Measurements from ENCODE around the gene TUFT1.
A peak's percentile ranks its signal among the peaks of the same experiment; 100 is the strongest.

Gene TUFT1

DNA sequence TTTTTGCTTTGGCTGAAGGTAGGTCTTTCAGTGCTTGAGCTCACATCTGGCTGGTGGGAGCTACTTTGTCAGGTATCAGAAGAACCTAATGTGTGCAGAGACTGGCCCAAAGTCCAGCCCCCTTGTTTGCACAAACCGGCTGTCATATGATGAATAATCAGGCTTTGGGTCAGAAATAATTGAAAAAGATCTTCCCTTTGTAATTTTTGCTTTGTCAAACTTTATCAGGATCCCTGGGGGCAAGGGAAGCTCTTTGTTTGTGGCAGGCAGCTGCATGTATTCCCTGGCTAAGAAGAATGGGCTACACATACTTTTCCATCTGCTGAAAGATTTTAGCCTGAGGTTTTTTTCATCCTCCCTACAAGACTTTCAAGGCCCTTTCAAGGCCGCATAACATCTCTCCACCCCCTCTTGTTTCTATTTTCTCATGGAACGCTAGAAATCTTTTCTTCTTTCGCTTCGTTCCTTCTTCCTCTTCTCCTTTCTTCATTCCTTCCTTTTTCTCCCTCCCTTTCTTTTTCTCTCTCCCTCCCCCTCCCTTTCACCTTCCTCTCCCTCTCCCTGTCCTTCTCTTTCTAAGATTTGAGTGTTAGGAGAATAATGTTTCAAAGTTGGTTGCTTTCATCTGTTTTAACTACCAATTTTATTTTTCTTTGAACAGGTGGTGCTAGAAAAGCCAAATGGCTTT lies 25.5 kb downstream of the TUFT1 start:
- no peak overlapping the region for H3K4me3 ChIP-seq (ENCODE audit: low read depth, low read length)
- no peak for DNase-seq (ENCODE audit: low read depth)
- TF ChIP-seq, protein P1, sequence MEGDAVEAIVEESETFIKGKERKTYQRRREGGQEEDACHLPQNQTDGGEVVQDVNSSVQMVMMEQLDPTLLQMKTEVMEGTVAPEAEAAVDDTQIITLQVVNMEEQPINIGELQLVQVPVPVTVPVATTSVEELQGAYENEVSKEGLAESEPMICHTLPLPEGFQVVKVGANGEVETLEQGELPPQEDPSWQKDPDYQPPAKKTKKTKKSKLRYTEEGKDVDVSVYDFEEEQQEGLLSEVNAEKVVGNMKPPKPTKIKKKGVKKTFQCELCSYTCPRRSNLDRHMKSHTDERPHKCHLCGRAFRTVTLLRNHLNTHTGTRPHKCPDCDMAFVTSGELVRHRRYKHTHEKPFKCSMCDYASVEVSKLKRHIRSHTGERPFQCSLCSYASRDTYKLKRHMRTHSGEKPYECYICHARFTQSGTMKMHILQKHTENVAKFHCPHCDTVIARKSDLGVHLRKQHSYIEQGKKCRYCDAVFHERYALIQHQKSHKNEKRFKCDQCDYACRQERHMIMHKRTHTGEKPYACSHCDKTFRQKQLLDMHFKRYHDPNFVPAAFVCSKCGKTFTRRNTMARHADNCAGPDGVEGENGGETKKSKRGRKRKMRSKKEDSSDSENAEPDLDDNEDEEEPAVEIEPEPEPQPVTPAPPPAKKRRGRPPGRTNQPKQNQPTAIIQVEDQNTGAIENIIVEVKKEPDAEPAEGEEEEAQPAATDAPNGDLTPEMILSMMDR (IDR thresholded peaks at IDR 0.05; ENCODE audit: low read depth, low read length), result no peak
- no peak for TF ChIP-seq POLR2A (IDR thresholded peaks at IDR 0.05; ENCODE audit: extremely low read depth, insufficient read length)
- TF ChIP-seq, protein P2, sequence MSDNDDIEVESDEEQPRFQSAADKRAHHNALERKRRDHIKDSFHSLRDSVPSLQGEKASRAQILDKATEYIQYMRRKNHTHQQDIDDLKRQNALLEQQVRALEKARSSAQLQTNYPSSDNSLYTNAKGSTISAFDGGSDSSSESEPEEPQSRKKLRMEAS (IDR thresholded peaks at IDR 0.05; ENCODE audit: low read depth, low read length), result no peak
- TF ChIP-seq MYC (IDR thresholded peaks at IDR 0.05; ENCODE audit: low read depth, low read length), result no peak

DNA sequence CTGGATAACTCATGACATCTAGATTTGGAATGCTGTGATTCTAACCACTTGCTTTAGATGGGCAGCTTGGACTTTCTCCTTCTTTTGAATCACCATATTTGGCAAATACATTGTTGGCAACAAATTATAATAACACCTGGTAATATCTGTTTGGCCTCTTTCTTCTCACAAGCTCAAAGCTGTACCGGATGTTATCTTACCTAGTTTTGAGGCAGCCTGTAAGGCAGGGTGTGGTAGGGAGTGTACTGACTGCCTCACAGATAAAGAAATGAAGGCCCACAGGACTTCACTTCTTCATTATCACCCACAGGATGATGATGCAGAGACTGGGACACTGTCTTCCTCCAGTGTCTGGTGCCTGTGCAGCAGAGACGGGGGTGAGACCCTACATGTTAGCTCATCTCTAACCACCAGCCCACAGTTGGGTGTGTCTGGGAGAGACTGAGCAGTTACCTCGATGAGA lies 28.5 kb downstream of the TUFT1 start:
- no peak for DNase-seq (ENCODE audit: low read depth)
- H3K4me3 ChIP-seq (ENCODE audit: low read depth, low read length), result no peak overlapping the region
- TF ChIP-seq, protein P2 (IDR thresholded peaks at IDR 0.05; ENCODE audit: low read depth, low read length), result no peak
- TF ChIP-seq MYC (IDR thresholded peaks at IDR 0.05; ENCODE audit: low read depth, low read length), result no peak
- TF ChIP-seq POLR2A (IDR thresholded peaks at IDR 0.05; ENCODE audit: extremely low read depth, insufficient read length), result no peak
- TF ChIP-seq, protein P1 (IDR thresholded peaks at IDR 0.05; ENCODE audit: low read depth, low read length), result no peak

DNA sequence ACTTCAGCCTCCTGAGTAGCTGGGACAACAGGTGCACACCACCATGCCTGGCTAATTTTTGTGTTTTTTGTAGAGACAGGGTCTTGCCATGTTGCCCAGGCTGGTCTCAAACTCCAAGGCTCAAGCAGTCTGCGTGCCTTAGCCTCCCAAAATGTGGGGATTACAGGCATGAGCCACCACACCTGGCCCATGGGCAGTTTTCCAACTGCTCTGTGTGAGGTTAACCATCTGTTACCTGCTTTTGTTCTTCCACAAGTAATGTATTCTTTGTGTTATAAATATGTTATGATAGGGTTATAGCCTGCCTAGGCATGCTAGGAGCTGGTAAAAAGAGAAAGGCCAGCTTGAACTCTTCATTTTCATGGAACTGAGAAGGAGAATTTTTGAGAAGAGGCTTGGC lies 30.7 kb downstream of the TUFT1 start:
- TF ChIP-seq MYC (IDR thresholded peaks at IDR 0.05; ENCODE audit: low read depth, low read length) (no peak), POLR2A (IDR thresholded peaks at IDR 0.05; ENCODE audit: extremely low read depth, insufficient read length) (no peak)
- TF ChIP-seq, protein P1 (IDR thresholded peaks at IDR 0.05; ENCODE audit: low read depth, low read length), result no peak
- TF ChIP-seq, protein P2 (IDR thresholded peaks at IDR 0.05; ENCODE audit: low read depth, low read length), result no peak
- no peak overlapping the region for H3K4me3 ChIP-seq (ENCODE audit: low read depth, low read length)
- no peak for DNase-seq (ENCODE audit: low read depth)

DNA sequence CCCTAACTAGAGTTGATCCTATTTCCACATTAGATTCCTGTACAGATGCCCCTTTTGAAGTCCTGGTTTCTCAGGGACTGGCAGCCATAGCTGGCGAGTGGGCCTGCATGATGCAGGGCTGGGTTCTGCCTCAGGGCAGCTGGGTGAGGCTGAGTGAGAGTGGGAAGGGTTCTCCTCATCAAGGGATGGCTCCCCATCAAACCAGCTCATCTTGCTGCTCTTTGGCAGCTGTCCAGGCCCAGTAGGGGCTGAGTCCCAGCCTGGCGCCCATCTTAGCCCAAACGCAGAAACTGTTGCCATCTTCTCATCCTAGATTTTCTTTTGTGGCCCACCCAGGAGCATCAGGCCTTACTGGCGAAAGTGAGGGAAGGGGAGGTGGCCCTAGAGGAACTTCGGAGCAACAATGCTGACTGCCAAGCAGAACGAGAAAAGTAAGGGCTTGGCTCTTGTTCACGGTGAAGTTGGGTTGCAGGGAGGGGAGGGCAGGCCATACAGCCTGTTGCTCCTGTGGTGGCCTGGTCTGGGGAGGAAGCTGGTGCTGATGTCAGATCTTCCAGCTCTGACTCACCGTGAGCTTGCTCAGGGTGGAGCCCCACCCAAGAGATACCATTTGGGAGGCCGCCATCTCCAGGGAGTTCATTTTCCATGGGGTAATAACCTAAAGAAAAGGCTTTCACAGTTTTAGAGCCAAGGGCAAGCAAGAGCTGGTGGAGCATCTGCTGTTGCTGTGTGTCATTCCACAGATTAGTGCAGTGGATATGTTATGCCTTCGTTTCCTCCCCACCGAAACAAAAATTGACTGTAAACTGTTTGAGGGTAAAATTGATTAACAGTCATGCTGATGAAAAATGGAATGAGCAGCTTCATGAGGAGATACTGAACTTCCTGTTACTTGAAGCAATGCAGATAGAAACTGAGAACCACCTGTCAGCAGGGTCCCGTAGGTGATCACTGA lies 34.7 kb downstream of the TUFT1 start:
- no peak overlapping the region for H3K4me3 ChIP-seq (ENCODE audit: low read depth, low read length)
- peak; percentile 49 for DNase-seq (ENCODE audit: low read depth)
- TF ChIP-seq, protein P2 (IDR thresholded peaks at IDR 0.05; ENCODE audit: low read depth, low read length), result no peak
- TF ChIP-seq MYC (IDR thresholded peaks at IDR 0.05; ENCODE audit: low read depth, low read length) (no peak), POLR2A (IDR thresholded peaks at IDR 0.05; ENCODE audit: extremely low read depth, insufficient read length) (no peak)
- TF ChIP-seq, protein P1 (IDR thresholded peaks at IDR 0.05; ENCODE audit: low read depth, low read length), result no peak

DNA sequence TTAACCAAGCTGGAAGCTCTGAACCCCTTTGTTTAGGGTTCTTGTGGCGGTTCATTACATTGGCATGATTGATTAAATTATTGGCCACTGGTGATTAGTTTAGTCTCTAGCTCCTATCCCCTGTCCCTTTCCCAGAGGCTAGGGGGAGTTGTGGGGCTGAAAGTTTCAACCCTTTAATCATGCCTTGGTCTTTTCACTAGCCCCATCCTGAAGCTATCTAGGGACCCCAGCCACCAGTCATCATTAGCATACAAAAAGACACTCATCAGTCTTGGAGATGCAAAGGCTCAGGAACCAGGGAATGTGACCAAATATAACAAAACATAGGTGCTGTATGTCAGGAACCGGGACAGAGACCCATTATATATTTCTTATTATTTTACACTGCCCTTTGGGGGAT lies 37.1 kb downstream of the TUFT1 start:
- no peak overlapping the region for H3K4me3 ChIP-seq (ENCODE audit: low read depth, low read length)
- TF ChIP-seq, protein P2 (IDR thresholded peaks at IDR 0.05; ENCODE audit: low read depth, low read length), result no peak
- TF ChIP-seq POLR2A (IDR thresholded peaks at IDR 0.05; ENCODE audit: extremely low read depth, insufficient read length) (no peak), MYC (IDR thresholded peaks at IDR 0.05; ENCODE audit: low read depth, low read length) (no peak)
- TF ChIP-seq, protein P1 (IDR thresholded peaks at IDR 0.05; ENCODE audit: low read depth, low read length), result no peak
- DNase-seq (ENCODE audit: low read depth), result no peak
